ENCODE data around the gene HSFX2. TPM values are rescaled to one million over a fixed set of nuclear protein-coding genes. Genes with fewer than 3 reads are reported as not detected.
"Not testable (repeated sequence)": the region's sequence is repeated elsewhere in the genome, so short reads cannot be mapped to it uniquely, and the experiment has no call there.

The HSFX2 gene
- total and polyA plus RNA-seq, 2 experiments from 2014 or later, result 0.43 TPM; not detected in 1

DNA sequence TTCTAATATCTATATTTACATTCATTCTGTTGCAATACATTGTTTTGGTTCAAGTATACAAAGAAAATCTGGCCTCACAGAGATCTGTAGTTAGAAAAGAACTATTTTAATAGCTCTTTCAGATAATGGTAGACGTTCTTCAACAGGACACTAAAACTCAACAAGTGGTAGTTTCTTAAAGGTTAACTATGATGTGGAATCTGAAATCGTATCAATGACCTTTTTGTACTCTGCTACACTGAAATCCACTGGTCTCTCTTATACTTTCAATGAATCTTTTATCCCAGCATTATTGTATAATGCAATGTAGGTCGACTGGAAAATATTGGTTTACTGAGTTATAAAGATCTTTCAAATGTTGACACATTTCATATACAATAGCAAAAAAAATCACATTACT is 23.8 kb upstream of the HSFX2 start:
- Histone ChIP-seq H3K4me3 (no peak overlapping the region), H2AFZ (no peak overlapping the region), H4K20me1 (ENCODE audit: insufficient read depth) (no peaks in the 10 kb centered on the region), H3K27ac (no peak overlapping the region), H3K27me3 (replicated peaks; ENCODE audit: insufficient read depth) (no peaks in the 10 kb centered on the region), H3K4me1 (ENCODE audit: insufficient read depth) (no peaks in the 10 kb centered on the region), H3K4me2 (ENCODE audit: unreplicated experiment) (no peak overlapping the region), H3K36me3 (ENCODE audit: low read depth) (no peaks in the 10 kb centered on the region), H3K9me2 (ENCODE audit: insufficient read depth) (no peaks in the 10 kb centered on the region), H3K79me2 (ENCODE audit: insufficient read depth) (peaks cover 91% of the 10 kb centered on the region), H3F3A (ENCODE audit: insufficient read depth) (no peaks in the 10 kb centered on the region), H3K9ac (no peak overlapping the region), H3K9me3 (ENCODE audit: low read depth) (no peaks in the 10 kb centered on the region)
- WGBS, 2 experiments (ENCODE audit: low coverage in 1 of 2, low lambda C conversion rate in 2 of 2, missing lambda C conversion rate in 2 of 2), result 88 to 92% methylated on average over 3 of the region's 3 CpGs
- in situ Hi-C loops (cut with MboI), result no loop called here
- TF ChIP-seq EZH2phosphoT487 (IDR thresholded peaks at IDR 0.05; ENCODE audit: insufficient read depth, low read depth) (no peak), EZH2 (IDR thresholded peaks at IDR 0.05; ENCODE audit: insufficient read depth, poor library complexity, severe bottlenecking) (no peak)
- DNase-seq, result no peak

DNA sequence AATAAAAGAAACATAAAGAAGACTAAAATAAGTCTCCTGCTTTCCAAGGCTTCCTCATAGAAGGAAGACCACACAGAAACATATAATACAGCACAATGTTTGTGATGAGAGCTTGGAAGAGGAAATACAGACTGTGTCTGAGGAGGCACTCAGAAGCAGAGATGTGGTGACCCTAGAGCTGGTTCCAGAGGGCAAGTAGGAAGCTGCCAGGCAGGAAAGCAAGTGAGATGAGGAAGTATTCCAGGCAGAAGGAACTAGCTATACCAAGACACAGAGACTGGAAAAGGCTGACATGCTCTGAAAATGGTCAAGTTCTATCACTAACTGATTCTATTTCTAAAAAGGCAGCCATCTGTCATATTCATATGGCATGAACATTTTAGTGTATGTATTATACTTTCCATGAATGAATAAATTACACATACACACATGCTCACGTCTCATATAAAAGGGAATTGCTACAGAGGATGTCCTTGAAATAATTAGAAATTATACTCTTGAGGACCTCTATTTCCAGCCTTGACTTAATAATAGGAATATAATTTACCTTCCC is 16.6 kb upstream of the HSFX2 start:
- 80 to 100% methylated on average over 1 of the region's 1 CpG for WGBS, 2 experiments (ENCODE audit: low coverage in 1 of 2, low lambda C conversion rate in 2 of 2, missing lambda C conversion rate in 2 of 2)

DNA sequence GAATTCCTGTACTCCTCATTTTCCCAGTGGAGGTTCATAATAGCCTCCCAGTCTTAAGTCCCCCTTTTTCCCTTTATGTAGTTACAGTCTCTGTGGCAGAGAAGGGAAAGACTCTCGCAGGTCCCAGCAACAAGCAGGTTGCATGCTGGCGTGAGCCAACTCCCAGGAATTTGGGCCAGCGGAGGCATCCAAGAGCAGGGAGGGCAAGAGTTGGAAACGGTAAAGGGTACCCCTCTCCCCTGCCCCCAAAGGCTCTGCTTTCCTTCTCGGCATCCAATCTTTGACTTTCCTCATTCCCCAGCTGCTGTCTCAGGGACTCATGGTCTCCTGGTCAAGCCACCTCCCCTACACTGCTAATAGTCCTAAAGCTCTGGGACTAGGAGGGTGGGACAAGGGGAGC is 15.4 kb upstream of the HSFX2 start:
- in situ Hi-C loops (cut with MboI), result no loop called here
- Histone ChIP-seq H3K27me3 (replicated peaks; ENCODE audit: insufficient read depth) (no peaks in the 10 kb centered on the region), H3K9ac (no peak overlapping the region), H3K4me3 (no peak overlapping the region), H2AFZ (no peak overlapping the region), H3K4me1 (ENCODE audit: insufficient read depth) (no peaks in the 10 kb centered on the region), H3K36me3 (ENCODE audit: low read depth) (no peaks in the 10 kb centered on the region), H3F3A (ENCODE audit: insufficient read depth) (no peaks in the 10 kb centered on the region), H3K4me2 (ENCODE audit: unreplicated experiment) (no peak overlapping the region), H3K9me3 (ENCODE audit: low read depth) (no peaks in the 10 kb centered on the region), H3K27ac (no peak overlapping the region), H3K79me2 (ENCODE audit: insufficient read depth) (peaks cover 33% of the 10 kb centered on the region), H4K20me1 (ENCODE audit: insufficient read depth) (no peaks in the 10 kb centered on the region), H3K9me2 (ENCODE audit: insufficient read depth) (no peaks in the 10 kb centered on the region)
- 79 to 100% methylated on average over 3 of the region's 5 CpGs for WGBS, 2 experiments (ENCODE audit: low coverage in 1 of 2, low lambda C conversion rate in 2 of 2, missing lambda C conversion rate in 2 of 2)
- TF ChIP-seq EZH2 (IDR thresholded peaks at IDR 0.05; ENCODE audit: insufficient read depth, poor library complexity, severe bottlenecking) (no peak), EZH2phosphoT487 (IDR thresholded peaks at IDR 0.05; ENCODE audit: insufficient read depth, low read depth) (no peak)
- DNase-seq, result no peak

More for the DNA sequence above, 16.6 kb upstream of the HSFX2 start:
- H3K9me2 ChIP-seq (ENCODE audit: insufficient read depth), result no peaks in the 10 kb centered on the region
- no peak overlapping the region for H3K4me2 ChIP-seq (ENCODE audit: unreplicated experiment)
- H3K27ac ChIP-seq, result no peak overlapping the region
- DNase-seq, result no peak
- no peak overlapping the region for H2AFZ ChIP-seq
- H4K20me1 ChIP-seq (ENCODE audit: insufficient read depth), result no peaks in the 10 kb centered on the region
- H3K27me3 ChIP-seq (replicated peaks; ENCODE audit: insufficient read depth), result no peaks in the 10 kb centered on the region
- no peak overlapping the region for H3K4me3 ChIP-seq
- in situ Hi-C loops (cut with MboI), result no loop called here
- H3K79me2 ChIP-seq (ENCODE audit: insufficient read depth), result peaks cover 45% of the 10 kb centered on the region
- TF ChIP-seq EZH2 (IDR thresholded peaks at IDR 0.05; ENCODE audit: insufficient read depth, poor library complexity, severe bottlenecking) (no peak), EZH2phosphoT487 (IDR thresholded peaks at IDR 0.05; ENCODE audit: insufficient read depth, low read depth) (no peak)
- H3K9ac ChIP-seq, result no peak overlapping the region
- no peaks in the 10 kb centered on the region for H3K4me1 ChIP-seq (ENCODE audit: insufficient read depth)
- H3K36me3 ChIP-seq (ENCODE audit: low read depth), result no peaks in the 10 kb centered on the region
- H3F3A ChIP-seq (ENCODE audit: insufficient read depth), result no peaks in the 10 kb centered on the region
- H3K9me3 ChIP-seq (ENCODE audit: low read depth), result no peaks in the 10 kb centered on the region

DNA sequence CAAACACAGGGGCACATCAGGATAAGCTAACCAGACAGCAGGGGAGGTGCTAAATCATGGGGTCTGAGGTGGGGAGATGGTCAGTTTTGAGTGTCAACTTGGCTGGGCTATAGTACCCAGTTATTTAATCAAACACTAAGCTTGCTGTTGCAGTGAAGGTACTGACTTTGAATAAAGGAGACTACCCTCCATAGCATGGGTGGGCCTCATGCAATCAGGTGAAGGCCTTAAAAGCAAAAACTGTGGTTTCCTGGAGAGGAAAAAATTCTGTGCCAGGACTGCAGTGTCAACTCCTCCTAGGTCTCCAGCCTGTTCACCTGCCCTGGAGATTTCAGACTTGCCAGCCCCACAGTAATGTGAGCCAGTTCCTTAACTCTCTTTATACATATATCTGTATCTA is 12.6 kb upstream of the HSFX2 start:
- H3K9me2 ChIP-seq (ENCODE audit: insufficient read depth), result no peaks in the 10 kb centered on the region
- TF ChIP-seq EZH2 (IDR thresholded peaks at IDR 0.05; ENCODE audit: insufficient read depth, poor library complexity, severe bottlenecking) (no peak), EZH2phosphoT487 (IDR thresholded peaks at IDR 0.05; ENCODE audit: insufficient read depth, low read depth) (no peak)

DNA sequence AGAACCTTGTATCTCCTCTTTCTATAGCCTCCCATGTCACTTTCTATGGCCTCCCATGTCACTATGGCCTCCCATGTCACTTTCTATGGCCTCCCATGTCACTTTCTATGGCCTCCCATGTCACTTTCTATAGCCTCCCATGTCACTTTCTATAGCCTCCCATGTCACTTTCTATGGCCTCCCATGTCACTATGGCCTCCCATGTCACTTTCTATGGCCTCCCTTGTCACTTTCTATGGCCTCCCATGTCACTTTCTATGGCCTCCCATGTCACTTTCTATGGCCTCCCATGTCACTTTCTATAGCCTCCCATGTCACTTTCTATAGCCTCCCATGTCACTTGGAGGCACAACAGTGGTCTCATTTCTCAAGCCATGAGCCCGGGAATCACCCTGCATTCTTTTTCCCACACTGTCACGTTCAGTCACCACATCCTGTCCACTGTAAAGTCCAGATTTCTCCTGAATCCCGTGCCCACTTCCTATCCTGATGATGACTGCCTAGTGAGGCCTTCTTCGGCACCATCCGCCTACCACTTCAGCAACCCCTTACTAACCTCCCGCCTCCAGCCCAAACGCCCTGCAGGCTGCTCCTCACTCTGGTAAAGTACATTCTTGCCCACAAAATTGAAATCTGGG is 10.3 kb upstream of the HSFX2 start:
- WGBS, 2 experiments (ENCODE audit: low coverage in 1 of 2, low lambda C conversion rate in 2 of 2, missing lambda C conversion rate in 2 of 2), result 95 to 96% methylated on average over 6 to 7 of the region's 7 CpGs
- H3K9ac ChIP-seq; DNase-seq; H4K20me1 ChIP-seq (ENCODE audit: insufficient read depth); H3K36me3 ChIP-seq (ENCODE audit: low read depth); in situ Hi-C loops (cut with MboI); H3K4me2 ChIP-seq (ENCODE audit: unreplicated experiment); H3K4me3 ChIP-seq; H3K79me2 ChIP-seq (ENCODE audit: insufficient read depth); H2AFZ ChIP-seq; H3F3A ChIP-seq (ENCODE audit: insufficient read depth); H3K27me3 ChIP-seq (replicated peaks; ENCODE audit: insufficient read depth); H3K27ac ChIP-seq; H3K9me3 ChIP-seq (ENCODE audit: low read depth); H3K4me1 ChIP-seq (ENCODE audit: insufficient read depth); H3K9me2 ChIP-seq (ENCODE audit: insufficient read depth): not testable (repeated sequence)

More for the DNA sequence above, 12.6 kb upstream of the HSFX2 start:
- Histone ChIP-seq H3K4me2 (ENCODE audit: unreplicated experiment) (no peak overlapping the region), H3K27me3 (replicated peaks; ENCODE audit: insufficient read depth) (no peaks in the 10 kb centered on the region), H3K36me3 (ENCODE audit: low read depth) (no peaks in the 10 kb centered on the region), H4K20me1 (ENCODE audit: insufficient read depth) (no peaks in the 10 kb centered on the region), H3K4me3 (no peak overlapping the region), H3K4me1 (ENCODE audit: insufficient read depth) (no peaks in the 10 kb centered on the region), H3K9ac (no peak overlapping the region), H3K27ac (no peak overlapping the region), H3K79me2 (ENCODE audit: insufficient read depth) (peaks cover 9% of the 10 kb centered on the region; the same call in 1 of the 2 replicates), H2AFZ (no peak overlapping the region), H3F3A (ENCODE audit: insufficient read depth) (no peaks in the 10 kb centered on the region), H3K9me3 (ENCODE audit: low read depth) (no peaks in the 10 kb centered on the region)
- in situ Hi-C loops (cut with MboI), result no loop called here
- DNase-seq, result no peak

DNA sequence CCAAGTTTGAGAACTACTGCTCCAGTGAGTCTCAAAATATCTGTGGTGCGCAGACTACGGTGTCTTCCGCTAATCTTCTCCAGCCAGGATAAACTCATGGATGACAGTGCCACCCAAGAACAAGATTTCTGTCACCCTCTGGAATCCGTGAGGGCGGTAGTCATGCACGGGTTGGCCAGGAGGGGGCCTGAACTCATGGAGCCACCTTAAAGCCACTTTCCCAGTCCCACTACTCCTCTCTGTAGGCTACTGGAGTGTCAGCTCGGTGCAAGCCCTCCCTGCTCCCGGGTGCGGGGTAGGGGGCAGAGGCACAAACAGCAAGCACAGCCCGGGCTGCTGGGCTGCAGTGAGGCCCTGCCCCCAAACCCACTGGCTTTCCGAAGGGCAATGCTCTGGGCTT is 3.5 kb upstream of the HSFX2 start:
- H3K4me3 ChIP-seq; H3K27me3 ChIP-seq (replicated peaks; ENCODE audit: insufficient read depth); in situ Hi-C loops (cut with MboI); H3K4me1 ChIP-seq (ENCODE audit: insufficient read depth); H3F3A ChIP-seq (ENCODE audit: insufficient read depth); DNase-seq; H3K79me2 ChIP-seq (ENCODE audit: insufficient read depth); H2AFZ ChIP-seq; H3K9me3 ChIP-seq (ENCODE audit: low read depth); H4K20me1 ChIP-seq (ENCODE audit: insufficient read depth); H3K9me2 ChIP-seq (ENCODE audit: insufficient read depth); H3K4me2 ChIP-seq (ENCODE audit: unreplicated experiment); H3K27ac ChIP-seq; H3K9ac ChIP-seq; H3K36me3 ChIP-seq (ENCODE audit: low read depth): not testable (repeated sequence)
- 90 to 100% methylated on average over 3 to 5 of the region's 11 CpGs for WGBS, 2 experiments (ENCODE audit: low coverage in 1 of 2, low lambda C conversion rate in 2 of 2, missing lambda C conversion rate in 2 of 2)

DNA sequence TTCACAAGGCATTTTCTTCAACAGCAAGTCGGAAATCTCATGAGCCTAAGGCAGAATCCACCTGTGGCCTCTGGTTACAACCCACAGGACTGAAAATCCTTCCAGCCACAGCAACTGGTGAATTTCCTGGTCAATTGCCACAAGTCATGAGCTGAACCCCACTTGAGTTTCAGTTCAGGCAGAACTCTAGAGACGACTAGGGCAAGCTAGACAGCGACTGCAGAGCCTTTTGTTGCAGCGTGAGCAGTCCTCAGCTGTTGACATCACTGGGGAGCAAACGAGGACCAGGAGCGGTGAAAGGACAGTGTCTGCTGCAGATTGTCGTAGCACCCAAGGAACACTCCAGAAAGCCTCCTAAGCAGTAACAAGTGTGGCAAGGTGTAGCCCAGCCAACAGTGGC is 829 bp upstream of the HSFX2 start:
- H3K79me2 ChIP-seq (ENCODE audit: insufficient read depth); H2AFZ ChIP-seq; H4K20me1 ChIP-seq (ENCODE audit: insufficient read depth); H3K9ac ChIP-seq; H3K27me3 ChIP-seq (replicated peaks; ENCODE audit: insufficient read depth); H3F3A ChIP-seq (ENCODE audit: insufficient read depth); H3K9me3 ChIP-seq (ENCODE audit: low read depth); H3K4me1 ChIP-seq (ENCODE audit: insufficient read depth); H3K4me2 ChIP-seq (ENCODE audit: unreplicated experiment); H3K36me3 ChIP-seq (ENCODE audit: low read depth); DNase-seq; H3K4me3 ChIP-seq; H3K27ac ChIP-seq; in situ Hi-C loops (cut with MboI); H3K9me2 ChIP-seq (ENCODE audit: insufficient read depth): not testable (repeated sequence)
- no CpG with 5 or more reads among the region's 7 CpGs for WGBS, 2 experiments (ENCODE audit: low coverage in 1 of 2, low lambda C conversion rate in 2 of 2, missing lambda C conversion rate in 2 of 2)

Measured in GM23248 (cell line).